ENCODE data around the gene PPP2R3B.
"Not testable (repeated sequence)": the region's sequence is repeated elsewhere in the genome, so short reads cannot be mapped to it uniquely, and the experiment has no call there.

The PPP2R3B gene

GRCh38 chrX:386768-387575, at the start of gene PPP2R3B:
TSS of gene PPP2R3B (minus strand) at chrX:386907. CDS start at chrX:386691, 216 bp downstream.
- Histone ChIP-seq H3K4me1 (ENCODE audit: control insufficient read depth, insufficient read depth, low read length) (no peaks in the 10 kb centered on the region), H3K36me3 (ENCODE audit: control insufficient read depth, insufficient read depth, low read length) (no peaks in the 10 kb centered on the region), H3K4me3 (ENCODE audit: low read length) (peak within 1 kb of the TSS; percentile 80), H3K27me3 (ENCODE audit: control insufficient read depth, insufficient read depth, low read length) (no peaks in the 10 kb centered on the region), H3K9ac (ENCODE audit: low read length) (peak within 1 kb of the TSS; percentile 91), H3K9me3 (ENCODE audit: control insufficient read depth, low read length) (no peaks in the 10 kb centered on the region)

- H3K36me3 ChIP-seq (ENCODE audit: control insufficient read depth, insufficient read depth, low read length): no peaks in the 10 kb centered on the region
- peaks cover 2% of the 10 kb centered on the region for H3K27me3 ChIP-seq (ENCODE audit: control insufficient read depth, insufficient read depth, low read length)
- no peak overlapping the region for H3K4me3 ChIP-seq (ENCODE audit: low read length)
- H3K4me1 ChIP-seq (ENCODE audit: control insufficient read depth, insufficient read depth, low read length): no peaks in the 10 kb centered on the region
- no peak overlapping the region for H3K9ac ChIP-seq (ENCODE audit: low read length)
- H3K9me3 ChIP-seq (ENCODE audit: control insufficient read depth, low read length): no peaks in the 10 kb centered on the region
Measured at GRCh38 chrX:435536-436122, 48.9 kb upstream of the PPP2R3B start.

- H3K27me3 ChIP-seq (ENCODE audit: control insufficient read depth, insufficient read depth, low read length): peaks cover 2% of the 10 kb centered on the region
- no peaks in the 10 kb centered on the region for H3K9me3 ChIP-seq (ENCODE audit: control insufficient read depth, low read length)
- H3K4me1 ChIP-seq (ENCODE audit: control insufficient read depth, insufficient read depth, low read length): no peaks in the 10 kb centered on the region
- no peak overlapping the region for H3K4me3 ChIP-seq (ENCODE audit: low read length)
- no peak overlapping the region for H3K9ac ChIP-seq (ENCODE audit: low read length)
- H3K36me3 ChIP-seq (ENCODE audit: control insufficient read depth, insufficient read depth, low read length): no peaks in the 10 kb centered on the region
Measured at GRCh38 chrX:434946-435345, 48.2 kb upstream of the PPP2R3B start.

- no peak overlapping the region for H3K9ac ChIP-seq (ENCODE audit: low read length)
- no peaks in the 10 kb centered on the region for H3K4me1 ChIP-seq (ENCODE audit: control insufficient read depth, insufficient read depth, low read length)
- no peak overlapping the region for H3K4me3 ChIP-seq (ENCODE audit: low read length)
- no peaks in the 10 kb centered on the region for H3K9me3 ChIP-seq (ENCODE audit: control insufficient read depth, low read length)
- peaks cover 3% of the 10 kb centered on the region for H3K27me3 ChIP-seq (ENCODE audit: control insufficient read depth, insufficient read depth, low read length)
- H3K36me3 ChIP-seq (ENCODE audit: control insufficient read depth, insufficient read depth, low read length): no peaks in the 10 kb centered on the region
Measured at GRCh38 chrX:433771-434170, 47.1 kb upstream of the PPP2R3B start.

- H3K36me3 ChIP-seq (ENCODE audit: control insufficient read depth, insufficient read depth, low read length); H3K9me3 ChIP-seq (ENCODE audit: control insufficient read depth, low read length); H3K9ac ChIP-seq (ENCODE audit: low read length); H3K4me3 ChIP-seq (ENCODE audit: low read length); H3K4me1 ChIP-seq (ENCODE audit: control insufficient read depth, insufficient read depth, low read length): not testable (repeated sequence)
- peaks cover 12% of the 10 kb centered on the region for H3K27me3 ChIP-seq (ENCODE audit: control insufficient read depth, insufficient read depth, low read length)
Measured at GRCh38 chrX:432666-433065, 46.0 kb upstream of the PPP2R3B start.

GRCh38 chrX:431492-432111, 44.9 kb upstream of the PPP2R3B start:
- Histone ChIP-seq H3K27me3 (ENCODE audit: control insufficient read depth, insufficient read depth, low read length) (peaks cover 11% of the 10 kb centered on the region), H3K9ac (ENCODE audit: low read length) (no peak overlapping the region), H3K4me1 (ENCODE audit: control insufficient read depth, insufficient read depth, low read length) (no peaks in the 10 kb centered on the region), H3K4me3 (ENCODE audit: low read length) (no peak overlapping the region), H3K36me3 (ENCODE audit: control insufficient read depth, insufficient read depth, low read length) (no peaks in the 10 kb centered on the region), H3K9me3 (ENCODE audit: control insufficient read depth, low read length) (no peaks in the 10 kb centered on the region)

GRCh38 chrX:431056-431455, 44.3 kb upstream of the PPP2R3B start:
- no peaks in the 10 kb centered on the region for H3K36me3 ChIP-seq (ENCODE audit: control insufficient read depth, insufficient read depth, low read length)
- H3K4me3 ChIP-seq (ENCODE audit: low read length): no peak overlapping the region
- no peak overlapping the region for H3K9ac ChIP-seq (ENCODE audit: low read length)
- peaks cover 11% of the 10 kb centered on the region for H3K27me3 ChIP-seq (ENCODE audit: control insufficient read depth, insufficient read depth, low read length)
- H3K4me1 ChIP-seq (ENCODE audit: control insufficient read depth, insufficient read depth, low read length): no peaks in the 10 kb centered on the region
- no peaks in the 10 kb centered on the region for H3K9me3 ChIP-seq (ENCODE audit: control insufficient read depth, low read length)

GRCh38 chrX:429266-429825, 42.6 kb upstream of the PPP2R3B start:
- Histone ChIP-seq H3K36me3 (ENCODE audit: control insufficient read depth, insufficient read depth, low read length) (no peaks in the 10 kb centered on the region), H3K9ac (ENCODE audit: low read length) (no peak overlapping the region), H3K4me3 (ENCODE audit: low read length) (no peak overlapping the region), H3K27me3 (ENCODE audit: control insufficient read depth, insufficient read depth, low read length) (peaks cover 11% of the 10 kb centered on the region), H3K9me3 (ENCODE audit: control insufficient read depth, low read length) (no peaks in the 10 kb centered on the region), H3K4me1 (ENCODE audit: control insufficient read depth, insufficient read depth, low read length) (no peaks in the 10 kb centered on the region)

- peaks cover 11% of the 10 kb centered on the region for H3K27me3 ChIP-seq (ENCODE audit: control insufficient read depth, insufficient read depth, low read length)
- H3K9ac ChIP-seq (ENCODE audit: low read length): peak overlapping the region; percentile 34
- H3K9me3 ChIP-seq (ENCODE audit: control insufficient read depth, low read length): no peaks in the 10 kb centered on the region
- no peaks in the 10 kb centered on the region for H3K4me1 ChIP-seq (ENCODE audit: control insufficient read depth, insufficient read depth, low read length)
- H3K4me3 ChIP-seq (ENCODE audit: low read length): no peak overlapping the region
- H3K36me3 ChIP-seq (ENCODE audit: control insufficient read depth, insufficient read depth, low read length): no peaks in the 10 kb centered on the region
Measured at GRCh38 chrX:427812-428725, 41.4 kb upstream of the PPP2R3B start.

GRCh38 chrX:426881-427280, 40.2 kb upstream of the PPP2R3B start:
- H3K9ac ChIP-seq (ENCODE audit: low read length): no peak overlapping the region
- no peaks in the 10 kb centered on the region for H3K9me3 ChIP-seq (ENCODE audit: control insufficient read depth, low read length)
- no peaks in the 10 kb centered on the region for H3K36me3 ChIP-seq (ENCODE audit: control insufficient read depth, insufficient read depth, low read length)
- H3K4me1 ChIP-seq (ENCODE audit: control insufficient read depth, insufficient read depth, low read length): no peaks in the 10 kb centered on the region
- H3K27me3 ChIP-seq (ENCODE audit: control insufficient read depth, insufficient read depth, low read length): peaks cover 11% of the 10 kb centered on the region
- H3K4me3 ChIP-seq (ENCODE audit: low read length): no peak overlapping the region

GRCh38 chrX:425056-425455, 38.3 kb upstream of the PPP2R3B start:
- no peak overlapping the region for H3K4me3 ChIP-seq (ENCODE audit: low read length)
- H3K27me3 ChIP-seq (ENCODE audit: control insufficient read depth, insufficient read depth, low read length): peaks cover 11% of the 10 kb centered on the region
- H3K9me3 ChIP-seq (ENCODE audit: control insufficient read depth, low read length): no peaks in the 10 kb centered on the region
- no peaks in the 10 kb centered on the region for H3K36me3 ChIP-seq (ENCODE audit: control insufficient read depth, insufficient read depth, low read length)
- H3K9ac ChIP-seq (ENCODE audit: low read length): no peak overlapping the region
- no peaks in the 10 kb centered on the region for H3K4me1 ChIP-seq (ENCODE audit: control insufficient read depth, insufficient read depth, low read length)
